Activated naive CD8-positive, alpha-beta T cell treated with anti-CD3 and anti-CD28 coated beads, Interleukin-2, amount 50 U/mL, for 24 hours (primary cell): ENCODE measurements around the gene BAIAP2L1.

ENCODE experiments used
- ATAC-seq: fragments of 150-1000 bp; cut with Tn5 transposase; one replicate; pipeline ENCODE4 v1.10.0; 2021
- DNase-seq: peaks from one replicate; pipeline ENCODE4 v3.0.0; 2021
- H3K27ac Mint-ChIP-seq: one replicate; pipeline ENCODE4 v1.8.0; 2021; ENCODE audit warnings: mild to moderate bottlenecking, mixed read lengths
- H3K27me3 Mint-ChIP-seq: one replicate; pipeline ENCODE4 v1.8.0; 2021; ENCODE audit warnings: mixed read lengths
- H3K36me3 Mint-ChIP-seq: one replicate; pipeline ENCODE4 v1.8.0; 2021; ENCODE audit warnings: low read depth, mixed read lengths
- H3K4me1 Mint-ChIP-seq: one replicate; pipeline ENCODE4 v1.8.0; 2021; ENCODE audit warnings: mixed read lengths
- H3K4me3 Mint-ChIP-seq: one replicate; pipeline ENCODE4 v1.8.0; 2021; ENCODE audit warnings: mild to moderate bottlenecking, moderate library complexity, mixed read lengths
- H3K9me3 Mint-ChIP-seq: one replicate; pipeline ENCODE4 v1.8.0; 2021; ENCODE audit warnings: mixed read lengths

The BAIAP2L1 gene

GRCh38 chr7:98280791-98281756, 119.8 kb downstream of the BAIAP2L1 start, which contains the start of gene BRI3:
Gene BRI3 (plus strand): TSS chr7:98281686. CDS start chr7:98281796, 110 bp downstream.
- Mint-ChIP-seq H3K36me3 (peaks cover 4% of the 10 kb centered on the region), H3K27me3 (no peaks in the 10 kb centered on the region), H3K9me3 (no peaks in the 10 kb centered on the region), H3K4me3 (peak within 1 kb of the TSS; percentile 78), H3K4me1 (peaks cover 29% of the 10 kb centered on the region), H3K27ac (peak within 1 kb of the TSS; percentile 70)
- ATAC-seq (peak; percentile 81), DNase-seq (peak; percentile 89)

GRCh38 chr7:98280296-98280695, 120.6 kb downstream of the BAIAP2L1 start:
- no peaks in the 10 kb centered on the region for H3K27me3 Mint-ChIP-seq
- H3K36me3 Mint-ChIP-seq: peaks cover 4% of the 10 kb centered on the region
- no peak for DNase-seq
- H3K27ac Mint-ChIP-seq: no peak overlapping the region
- no peaks in the 10 kb centered on the region for H3K9me3 Mint-ChIP-seq
- peak overlapping the region; percentile 77 for H3K4me3 Mint-ChIP-seq
- H3K4me1 Mint-ChIP-seq: peaks cover 29% of the 10 kb centered on the region
- ATAC-seq: no peak

GRCh38 chr7:98278936-98279335, 122.0 kb downstream of the BAIAP2L1 start:
- Mint-ChIP-seq H3K4me1 (peaks cover 18% of the 10 kb centered on the region), H3K36me3 (peaks cover 4% of the 10 kb centered on the region), H3K4me3 (no peak overlapping the region), H3K27me3 (no peaks in the 10 kb centered on the region), H3K27ac (no peak overlapping the region), H3K9me3 (no peaks in the 10 kb centered on the region)
- ATAC-seq (no peak), DNase-seq (no peak)

- Mint-ChIP-seq H3K4me3 (no peak overlapping the region), H3K27ac (no peak overlapping the region), H3K27me3 (no peaks in the 10 kb centered on the region), H3K4me1 (peaks cover 14% of the 10 kb centered on the region), H3K9me3 (no peaks in the 10 kb centered on the region), H3K36me3 (peaks cover 4% of the 10 kb centered on the region)
- DNase-seq: no peak
- ATAC-seq: no peak
These were observed 122.5 kb downstream of the BAIAP2L1 start for GRCh38 chr7:98278408-98278807.

- Mint-ChIP-seq H3K27ac (no peak overlapping the region), H3K27me3 (no peaks in the 10 kb centered on the region), H3K9me3 (no peaks in the 10 kb centered on the region), H3K4me1 (peaks cover 3% of the 10 kb centered on the region), H3K4me3 (no peak overlapping the region), H3K36me3 (no peaks in the 10 kb centered on the region)
- DNase-seq (no peak), ATAC-seq (no peak)
These were observed 124.6 kb downstream of the BAIAP2L1 start for GRCh38 chr7:98276241-98276761.

GRCh38 chr7:98267303-98267702, 133.6 kb downstream of the BAIAP2L1 start:
- ATAC-seq (no peak), DNase-seq (no peak)
- peaks cover 5% of the 10 kb centered on the region for H3K4me1 Mint-ChIP-seq
- no peak overlapping the region for H3K4me3 Mint-ChIP-seq
- H3K27me3 Mint-ChIP-seq: no peaks in the 10 kb centered on the region
- H3K36me3 Mint-ChIP-seq: peaks cover 4% of the 10 kb centered on the region
- H3K27ac Mint-ChIP-seq: no peak overlapping the region
- no peaks in the 10 kb centered on the region for H3K9me3 Mint-ChIP-seq

GRCh38 chr7:98266840-98267239, 134.1 kb downstream of the BAIAP2L1 start:
- Mint-ChIP-seq H3K27me3 (no peaks in the 10 kb centered on the region), H3K27ac (no peak overlapping the region), H3K4me1 (peaks cover 5% of the 10 kb centered on the region), H3K36me3 (peaks cover 8% of the 10 kb centered on the region), H3K9me3 (no peaks in the 10 kb centered on the region), H3K4me3 (no peak overlapping the region)
- ATAC-seq (no peak), DNase-seq (no peak)

GRCh38 chr7:98265841-98266271, 135.0 kb downstream of the BAIAP2L1 start:
- Mint-ChIP-seq H3K27me3 (no peaks in the 10 kb centered on the region), H3K9me3 (no peaks in the 10 kb centered on the region), H3K36me3 (peaks cover 13% of the 10 kb centered on the region), H3K27ac (no peak overlapping the region), H3K4me1 (peaks cover 5% of the 10 kb centered on the region), H3K4me3 (no peak overlapping the region)
- DNase-seq: no peak
- ATAC-seq: peak; percentile 45

- no peaks in the 10 kb centered on the region for H3K9me3 Mint-ChIP-seq
- H3K4me1 Mint-ChIP-seq: peaks cover 18% of the 10 kb centered on the region
- ATAC-seq (no peak), DNase-seq (no peak)
- no peaks in the 10 kb centered on the region for H3K27me3 Mint-ChIP-seq
- no peak overlapping the region for H3K27ac Mint-ChIP-seq
- peaks cover 31% of the 10 kb centered on the region for H3K36me3 Mint-ChIP-seq
- no peak overlapping the region for H3K4me3 Mint-ChIP-seq
These were observed 143.2 kb downstream of the BAIAP2L1 start for GRCh38 chr7:98257701-98258100.

- peaks cover 25% of the 10 kb centered on the region for H3K4me1 Mint-ChIP-seq
- no peaks in the 10 kb centered on the region for H3K27me3 Mint-ChIP-seq
- DNase-seq (no peak), ATAC-seq (no peak)
- no peak overlapping the region for H3K4me3 Mint-ChIP-seq
- H3K9me3 Mint-ChIP-seq: no peaks in the 10 kb centered on the region
- peak overlapping the region; percentile 46 for H3K27ac Mint-ChIP-seq
- H3K36me3 Mint-ChIP-seq: peaks cover 21% of the 10 kb centered on the region
These were observed 144.5 kb downstream of the BAIAP2L1 start for GRCh38 chr7:98256431-98256830.

GRCh38 chr7:98254951-98255610, 145.8 kb downstream of the BAIAP2L1 start:
- ATAC-seq (no peak), DNase-seq (no peak)
- Mint-ChIP-seq H3K27me3 (no peaks in the 10 kb centered on the region), H3K36me3 (peaks cover 16% of the 10 kb centered on the region), H3K27ac (no peak overlapping the region), H3K4me1 (peaks cover 37% of the 10 kb centered on the region), H3K9me3 (no peaks in the 10 kb centered on the region), H3K4me3 (no peak overlapping the region)

GRCh38 chr7:98254516-98254915, 146.4 kb downstream of the BAIAP2L1 start:
- DNase-seq (no peak), ATAC-seq (no peak)
- H3K36me3 Mint-ChIP-seq: peaks cover 17% of the 10 kb centered on the region
- H3K4me3 Mint-ChIP-seq: no peak overlapping the region
- no peak overlapping the region for H3K27ac Mint-ChIP-seq
- H3K9me3 Mint-ChIP-seq: no peaks in the 10 kb centered on the region
- no peaks in the 10 kb centered on the region for H3K27me3 Mint-ChIP-seq
- peaks cover 42% of the 10 kb centered on the region for H3K4me1 Mint-ChIP-seq

- no peak for DNase-seq
- H3K27me3 Mint-ChIP-seq: no peaks in the 10 kb centered on the region
- H3K4me1 Mint-ChIP-seq: peaks cover 52% of the 10 kb centered on the region
- H3K4me3 Mint-ChIP-seq: peak overlapping the region; percentile 96
- H3K36me3 Mint-ChIP-seq: peaks cover 18% of the 10 kb centered on the region
- ATAC-seq: peak; percentile 26
- H3K27ac Mint-ChIP-seq: peak overlapping the region; percentile 92
- no peaks in the 10 kb centered on the region for H3K9me3 Mint-ChIP-seq
These were observed 148.3 kb downstream of the BAIAP2L1 start for GRCh38 chr7:98252425-98253054.
